Measurements from ENCODE around the gene TPRG1.

- TF ChIP-seq CTCF (IDR thresholded peaks at IDR 0.05) (no peak), EZH2 (IDR thresholded peaks at IDR 0.05; ENCODE audit: borderline replicate concordance, insufficient read depth, low read depth, low read length, poor library complexity, severe bottlenecking) (no peak)
These were observed 30.3 kb downstream of the TPRG1 start for GRCh38 chr3:189202106-189202505.

All from B cell (primary cell).